SK-N-SH treated with all-trans-retinoic acid at 6 μM for 48 hours (cell line): ENCODE measurements around the gene CLPSL1.

Experiments used
- ATAC-seq: fragments of 200-7000 bp; cut with Tn5 transposase; 3 replicates; pipeline ENCODE4 v1.9.1; 2020; ENCODE audit warnings: mild to moderate bottlenecking, moderate library complexity
- ARNTL ChIP-seq: fragments of 450-650 bp; formaldehyde crosslinking; IDR thresholded peaks from 2 replicates; pipeline ENCODE4 v1.5.0; 2020; ENCODE audit warnings: low read depth, mild to moderate bottlenecking, moderate library complexity, borderline replicate concordance
- BACH2 ChIP-seq: fragments of 250-450 bp; sonication (Bioruptor Pico); IDR thresholded peaks from 2 replicates; pipeline ENCODE4 v1.9.0; 2021; ENCODE audit warnings: mild to moderate bottlenecking, borderline replicate concordance
- CREB5 ChIP-seq: fragments of 250-450 bp; sonication (Bioruptor Pico); IDR thresholded peaks from 2 replicates; pipeline ENCODE4 v1.5.1; 2020; ENCODE audit warnings: low read depth, mild to moderate bottlenecking, moderate library complexity
- CSDC2 ChIP-seq: fragments of 250-450 bp; sonication (Bioruptor Pico); IDR thresholded peaks from 2 replicates; pipeline ENCODE4 v1.5.0; 2020; ENCODE audit warnings: mild to moderate bottlenecking, moderate library complexity
- GLIS3 ChIP-seq: fragments of 250-450 bp; sonication (Bioruptor Pico); IDR thresholded peaks from 2 replicates; pipeline ENCODE4 v1.5.0; 2020; ENCODE audit warnings: mild to moderate bottlenecking, moderate library complexity
- ISL1 ChIP-seq: fragments of 250-450 bp; sonication (Bioruptor Pico); IDR thresholded peaks from 2 replicates; pipeline ENCODE4 v2.1.2; 2022; ENCODE audit warnings: mild to moderate bottlenecking, moderate library complexity
- OSR1 ChIP-seq: fragments of 250-450 bp; sonication (Bioruptor Pico); IDR thresholded peaks from 2 replicates; pipeline ENCODE4 v1.8.0; 2022; ENCODE audit warnings: moderate library complexity, mild to moderate bottlenecking, inconsistent platforms
- PPARA ChIP-seq: fragments of 250-450 bp; sonication (Bioruptor Pico); IDR thresholded peaks from 2 replicates; pipeline ENCODE4 v1.5.0; 2020; ENCODE audit warnings: mild to moderate bottlenecking, borderline replicate concordance
- RARB ChIP-seq: fragments of 250-450 bp; sonication (Bioruptor Pico); IDR thresholded peaks from 2 replicates; pipeline ENCODE4 v1.8.0; 2021; ENCODE audit warnings: mild to moderate bottlenecking, moderate library complexity
- SNAI2 ChIP-seq: fragments of 250-450 bp; sonication (Bioruptor Pico); IDR thresholded peaks from 2 replicates; pipeline ENCODE4 v1.5.0; 2020; ENCODE audit warnings: mild to moderate bottlenecking, moderate library complexity
- TCF4 ChIP-seq: fragments of 250-450 bp; sonication (Bioruptor Pico); IDR thresholded peaks from 2 replicates; pipeline ENCODE4 v1.8.0; 2021; ENCODE audit warnings: mild to moderate bottlenecking, moderate library complexity, borderline replicate concordance
- TSHZ2 ChIP-seq: fragments of 250-450 bp; sonication (Bioruptor Pico); IDR thresholded peaks from 2 replicates; pipeline ENCODE4 v1.5.0; 2020; ENCODE audit warnings: mild to moderate bottlenecking, moderate library complexity
- ZC3H10 ChIP-seq: fragments of 250-450 bp; sonication (Bioruptor Pico); IDR thresholded peaks from 2 replicates; pipeline ENCODE4 v1.5.1; 2021; ENCODE audit warnings: mild to moderate bottlenecking, moderate library complexity
- ZFP3 ChIP-seq: fragments of 250-450 bp; sonication (Bioruptor Pico); IDR thresholded peaks from 2 replicates; pipeline ENCODE4 v1.5.0; 2020; ENCODE audit warnings: mild to moderate bottlenecking, moderate library complexity
- ZFP30 ChIP-seq: fragments of 450-650 bp; formaldehyde crosslinking; IDR thresholded peaks from 2 replicates; pipeline ENCODE4 v1.5.0; 2022; ENCODE audit warnings: mild to moderate bottlenecking, moderate library complexity
- ZNF8 ChIP-seq: fragments of 450-650 bp; formaldehyde crosslinking; IDR thresholded peaks from 2 replicates; pipeline ENCODE4 v1.5.0; 2020; ENCODE audit warnings: mild to moderate bottlenecking, moderate library complexity
- TF ChIP-seq, protein P1 (sequence below): fragments of 250-450 bp; sonication (Bioruptor Pico); IDR thresholded peaks from 2 replicates; pipeline ENCODE4 v1.8.0; 2021; ENCODE audit warnings: low read depth, mild to moderate bottlenecking, moderate library complexity, borderline replicate concordance

The CLPSL1 gene

DNA sequence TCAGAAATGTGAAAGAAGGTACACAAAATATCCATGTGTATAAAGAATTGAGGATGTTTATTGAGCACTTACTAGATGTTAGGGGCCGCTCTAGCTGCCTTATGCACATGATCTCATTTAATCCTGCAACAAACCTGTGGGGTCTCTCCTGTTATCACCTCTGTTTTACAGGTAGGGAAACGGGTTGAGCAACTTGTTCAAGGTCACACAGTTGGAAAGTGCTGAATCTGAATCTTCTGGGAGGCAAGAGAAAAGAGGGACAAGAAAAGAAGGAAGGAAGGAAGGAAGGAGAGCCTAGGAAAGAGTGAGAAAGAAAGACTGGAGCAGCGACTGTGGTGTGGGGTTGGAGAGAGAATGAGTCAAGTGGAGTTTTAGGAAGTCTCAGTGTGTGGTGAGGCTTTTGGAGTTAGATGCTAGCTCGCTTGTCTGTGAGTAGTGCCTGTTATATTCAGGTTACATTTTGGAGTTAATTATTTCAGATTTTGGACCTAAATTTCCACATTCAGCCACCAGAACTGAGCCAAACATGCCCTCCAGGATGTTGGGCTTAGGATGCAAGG lies 7.7 kb downstream of the CLPSL1 start:
- TF ChIP-seq CSDC2 (CRISPR knock-in tag) (no peak), BACH2 (CRISPR knock-in tag) (no peak), OSR1 (CRISPR knock-in tag) (no peak), TSHZ2 (no peak), ARNTL (no peak), PPARA (CRISPR knock-in tag) (no peak), SNAI2 (CRISPR knock-in tag) (no peak), ZNF8 (CRISPR knock-in tag) (no peak), GLIS3 (no peak), ZFP30 (CRISPR knock-in tag) (no peak), CREB5 (CRISPR knock-in tag) (no peak)
- TF ChIP-seq, protein P1, sequence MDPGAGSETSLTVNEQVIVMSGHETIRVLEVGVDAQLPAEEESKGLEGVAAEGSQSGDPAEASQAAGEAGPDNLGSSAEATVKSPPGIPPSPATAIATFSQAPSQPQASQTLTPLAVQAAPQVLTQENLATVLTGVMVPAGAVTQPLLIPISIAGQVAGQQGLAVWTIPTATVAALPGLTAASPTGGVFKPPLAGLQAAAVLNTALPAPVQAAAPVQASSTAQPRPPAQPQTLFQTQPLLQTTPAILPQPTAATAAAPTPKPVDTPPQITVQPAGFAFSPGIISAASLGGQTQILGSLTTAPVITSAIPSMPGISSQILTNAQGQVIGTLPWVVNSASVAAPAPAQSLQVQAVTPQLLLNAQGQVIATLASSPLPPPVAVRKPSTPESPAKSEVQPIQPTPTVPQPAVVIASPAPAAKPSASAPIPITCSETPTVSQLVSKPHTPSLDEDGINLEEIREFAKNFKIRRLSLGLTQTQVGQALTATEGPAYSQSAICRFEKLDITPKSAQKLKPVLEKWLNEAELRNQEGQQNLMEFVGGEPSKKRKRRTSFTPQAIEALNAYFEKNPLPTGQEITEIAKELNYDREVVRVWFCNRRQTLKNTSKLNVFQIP (CRISPR knock-in tag), result no peak
- no peak for ATAC-seq

DNA sequence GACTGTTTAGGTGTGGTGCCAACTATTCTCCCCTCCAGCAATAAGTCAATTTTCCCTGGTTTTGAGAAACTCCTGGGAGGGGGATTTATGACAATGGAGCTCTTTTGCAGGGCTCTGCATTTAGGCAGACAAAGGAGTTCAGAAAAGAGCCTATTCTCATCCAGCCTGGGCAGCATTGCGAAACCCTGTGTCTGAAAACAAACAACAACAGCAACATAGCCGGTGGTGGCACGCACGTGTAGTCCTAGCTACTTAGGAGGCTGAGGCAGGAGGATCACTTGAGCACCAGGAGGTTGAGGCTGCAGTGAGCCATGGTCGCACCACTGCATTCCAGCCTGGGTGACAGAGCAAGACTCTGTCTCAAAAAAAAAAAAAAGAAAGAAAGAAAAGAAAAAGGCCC lies 9.9 kb downstream of the CLPSL1 start:
- no peak for ATAC-seq
- TF ChIP-seq PPARA (CRISPR knock-in tag) (no peak), OSR1 (CRISPR knock-in tag) (no peak), TCF4 (CRISPR knock-in tag) (no peak), SNAI2 (CRISPR knock-in tag) (no peak), CREB5 (CRISPR knock-in tag) (no peak), CSDC2 (CRISPR knock-in tag) (no peak), ZFP30 (CRISPR knock-in tag) (no peak), GLIS3 (no peak), ZC3H10 (CRISPR knock-in tag) (no peak), RARB (CRISPR knock-in tag) (no peak), ARNTL (no peak), ISL1 (no peak)
- TF ChIP-seq, protein P1 (CRISPR knock-in tag), result no peak

DNA sequence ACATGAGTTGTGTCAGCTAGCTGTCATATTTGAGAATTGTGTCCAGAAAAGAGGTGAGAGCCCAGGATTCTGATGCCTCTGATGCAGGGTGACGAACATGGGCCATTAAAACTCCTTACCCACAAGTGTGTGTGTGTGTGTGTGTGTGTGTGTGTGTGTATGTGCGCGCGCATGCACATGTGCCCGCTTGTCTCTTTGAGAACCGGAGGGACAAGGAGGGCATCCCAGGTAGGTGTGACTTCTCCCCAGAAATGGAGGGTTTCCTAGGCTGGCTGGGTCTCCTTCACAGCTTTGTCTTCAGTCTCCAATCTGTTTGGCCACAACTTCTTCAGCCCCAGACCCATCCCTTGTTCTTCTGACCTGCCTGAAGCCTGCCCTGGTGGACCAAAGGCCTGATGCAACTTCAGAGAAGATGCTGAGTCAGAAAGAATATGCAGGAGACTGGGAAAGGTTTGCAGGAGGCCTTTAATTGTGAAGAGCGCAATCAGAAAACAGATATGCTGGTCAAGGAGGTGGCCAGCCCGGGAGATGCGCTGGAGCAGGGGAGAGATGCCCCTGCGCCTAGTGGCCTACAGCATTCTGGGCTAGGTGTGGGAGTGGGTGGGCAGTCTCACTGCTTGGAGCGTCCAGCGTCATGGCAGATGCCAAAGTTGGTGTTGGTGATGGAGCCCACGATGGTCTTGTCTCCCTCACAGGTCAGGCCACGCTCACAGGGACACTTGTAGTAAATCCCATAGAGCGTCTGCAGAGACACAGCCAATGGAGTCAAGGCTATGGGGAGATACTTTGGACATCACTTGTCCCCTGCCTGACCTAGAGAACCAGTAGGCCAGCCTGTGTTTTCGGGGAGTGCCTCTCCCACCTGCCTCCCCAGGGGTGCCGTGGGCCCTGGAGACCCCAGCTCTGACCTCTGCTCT lies 14.0 kb downstream of the CLPSL1 start:
- no peak for TF ChIP-seq ZFP3 (CRISPR knock-in tag)
- TF ChIP-seq ARNTL, result no peak
- no peak for TF ChIP-seq TCF4 (CRISPR knock-in tag)
- no peak for ATAC-seq
